Endothelial cell of coronary artery (primary cell): ENCODE results near the gene ZG16. TPM values are rescaled to one million over a fixed set of nuclear protein-coding genes. Genes with fewer than 3 reads are reported as not detected.

Source experiments
- total RNA-seq: library from RNA; depleted of rRNA; stranded (reverse); fragments of >200 nt; gene quantifications from 2 replicates; pipeline ENCODE4 v1.2.3, GENCODE V29; 2014

The ZG16 gene
- not detected in 2 replicates for total RNA-seq

GRCh38 chr16:29777576-29778350 lies at the start of gene ZG16:
Gene ZG16, plus strand, starts transcription at chr16:29778256. Its CDS starts 1,011 bp downstream, at chr16:29779267.

GRCh38 chr16:29745853-29746345 lies 32.2 kb upstream of the ZG16 start, which contains the start of gene C16orf54:
Gene C16orf54, minus strand, starts transcription at chr16:29745990. Its CDS starts 1,039 bp downstream, at chr16:29744951.

GRCh38 chr16:29790183-29790948 lies 12.3 kb downstream of the ZG16 start, which contains the start of gene KIF22:
Gene KIF22, plus strand, starts transcription at chr16:29790751. Its CDS starts 9 bp downstream, at chr16:29790760.

GRCh38 chr16:29806099-29806579 lies 28.1 kb downstream of the ZG16 start, which contains the start of gene MAZ:
Gene MAZ, plus strand, starts transcription at chr16:29806529. Its CDS starts 173 bp downstream, at chr16:29806702.

GRCh38 chr16:29811896-29812665 lies 34.0 kb downstream of the ZG16 start, which contains the start of gene PRRT2:
Gene PRRT2, plus strand, starts transcription at chr16:29812193. Its CDS starts 862 bp downstream, at chr16:29813055.

GRCh38 chr16:29815793-29816693 lies 38.0 kb downstream of the ZG16 start, which contains the start of gene PAGR1:
Gene PAGR1, plus strand, starts transcription at chr16:29816152. Its CDS starts 374 bp downstream, at chr16:29816526.

GRCh38 chr16:29820271-29820701 lies 42.2 kb downstream of the ZG16 start, which contains the start of gene MVP:
Gene MVP, plus strand, starts transcription at chr16:29820462. Its CDS starts 10,088 bp downstream, at chr16:29830550.

Other genes starting within 250 kb of the ZG16 start
- not detected in 2 replicates for gene SPN, start 115.0 kb upstream of the ZG16 start, total RNA-seq
- under 0.01 and 0.19 TPM in 2 replicates for gene QPRT, start 99.1 kb upstream of the ZG16 start, total RNA-seq
- not detected in 2 replicates for gene C16orf54, start 32.3 kb upstream of the ZG16 start, total RNA-seq
- gene KIF22, start 12.5 kb downstream of the ZG16 start, total RNA-seq, result 29.6 and 57.5 TPM in 2 replicates
- 227 and 252 TPM in 2 replicates for gene MAZ, start 28.3 kb downstream of the ZG16 start, total RNA-seq
- 0.27 and 0.56 TPM in 2 replicates for gene PRRT2, start 33.9 kb downstream of the ZG16 start, total RNA-seq
- 17.2 and 21.5 TPM in 2 replicates for gene PAGR1, start 37.9 kb downstream of the ZG16 start, total RNA-seq
- 250 and 373 TPM in 2 replicates for gene MVP, start 42.2 kb downstream of the ZG16 start, total RNA-seq
- gene CDIPT, start 85.0 kb downstream of the ZG16 start, total RNA-seq, result 56.0 and 67.3 TPM in 2 replicates
- 1.2 and 3.7 TPM in 2 replicates for gene SEZ6L2, start 121.3 kb downstream of the ZG16 start, total RNA-seq
- 1.2 and 2.4 TPM in 2 replicates for gene ASPHD1, start 122.2 kb downstream of the ZG16 start, total RNA-seq
- 4.7 and 5.7 TPM in 2 replicates for gene KCTD13, start 148.0 kb downstream of the ZG16 start, total RNA-seq
- gene TMEM219, start 183.8 kb downstream of the ZG16 start, total RNA-seq, result 61.0 and 61.1 TPM in 2 replicates
- 97.0 TPM in 2 replicates for gene TAOK2, start 195.6 kb downstream of the ZG16 start, total RNA-seq
- 4.9 and 6.4 TPM in 2 replicates for gene HIRIP3, start 217.4 kb downstream of the ZG16 start, total RNA-seq
- 17.3 and 18.3 TPM in 2 replicates for gene INO80E, start 218.0 kb downstream of the ZG16 start, total RNA-seq
- 0.09 and 0.38 TPM in 2 replicates for gene DOC2A, start 232.8 kb downstream of the ZG16 start, total RNA-seq
- not detected in 2 replicates for gene C16orf92, start 244.9 kb downstream of the ZG16 start, total RNA-seq